ENCODE data around the gene DCST1. TPM values are rescaled to one million over a fixed set of nuclear protein-coding genes. Genes with fewer than 3 reads are reported as not detected.

The DCST1 gene
- total and polyA plus RNA-seq, 2 of the 4 experiments (the other 2 are of a cell fraction): not detected

- no peak for TF ChIP-seq SMC3 (IDR thresholded peaks at IDR 0.05; ENCODE audit: low read depth, low read length)
- no peak for TF ChIP-seq MAZ (IDR thresholded peaks at IDR 0.05; ENCODE audit: borderline replicate concordance, low read depth, low read length)
These were observed 28.3 kb upstream of the DCST1 start (continued) for GRCh38 chr1:155005076-155006011.

- no peak overlapping the region for H3K9ac ChIP-seq (ENCODE audit: low read depth, low read length)
- no peak overlapping the region for H3K4me3 ChIP-seq (ENCODE audit: insufficient read depth, low read depth, low read length)
- peaks cover 14 to 60% of the 10 kb centered on the region in 2 experiments for H3K79me1 ChIP-seq (ENCODE audit: low read depth in 1 of 2, low read length in 2 of 2)
- peaks cover 9% of the 10 kb centered on the region; the same call in 1 of the 2 replicates for H4K20me1 ChIP-seq (ENCODE audit: insufficient read depth, low read length)
- dilution Hi-C loops (cut with HindIII; ENCODE audit: low sequenced_read_pairs, unreplicated experiment) (no loop called here), intact Hi-C loops (cut with micrococcal nuclease) (no loop called here), in situ Hi-C loops (cut with MboI; ENCODE audit: low sequenced_read_pairs) (no loop called here)
- no peak for ATAC-seq (ENCODE audit: low read depth)
- H3K18ac ChIP-seq (ENCODE audit: low read depth, low read length): no peak overlapping the region
- H2AFZ ChIP-seq (replicated peaks; ENCODE audit: low read length, poor library complexity): no peak overlapping the region
- H3K56ac ChIP-seq (ENCODE audit: extremely low read depth, insufficient read depth, low read length): no peak overlapping the region
- no peak overlapping the region for H4K5ac ChIP-seq (ENCODE audit: low read depth, low read length)
- DNase-seq: no peak
- no peak overlapping the region for H3K4ac ChIP-seq (ENCODE audit: low read depth, low read length)
- H3K36me3 ChIP-seq (ENCODE audit: control insufficient read depth, insufficient read depth, low read length): peaks cover 2% of the 10 kb centered on the region
- no peaks in the 10 kb centered on the region for H3K9me3 ChIP-seq (ENCODE audit: control insufficient read depth, insufficient read depth, low read length)
- no TSS peak for BruUV-seq (replicated peaks)
- WGBS, 2 experiments (ENCODE audit: extremely low coverage in 2 of 2, insufficient read length in 1 of 2): 67% methylated on average over 2 of the region's 2 CpGs; no CpG with 5 or more reads in 1 of the 2 experiments
- no peak overlapping the region for H4K91ac ChIP-seq (ENCODE audit: insufficient read depth, low read depth, low read length)
- no peak overlapping the region; the same call in 1 of the 2 replicates for H2AK5ac ChIP-seq (ENCODE audit: low read depth, low read length)
- H3K14ac ChIP-seq (replicated peaks; ENCODE audit: low read depth, low read length): no peak overlapping the region
- no peak overlapping the region for H2BK5ac ChIP-seq (ENCODE audit: low read depth, low read length, poor library complexity, severe bottlenecking)
- H3K9me1 ChIP-seq (ENCODE audit: insufficient read depth, low read length): peaks cover 12% of the 10 kb centered on the region
- CTCF ChIA-PET: interaction anchor here (1.1 kb wide), 1 partner anchor 11 kb away, joined by 4 read pairs; no protein-coding TSS in a partner anchor
- H2BK120ac ChIP-seq (ENCODE audit: low read depth, low read length): no peak overlapping the region
- no peak overlapping the region for H2BK20ac ChIP-seq (ENCODE audit: low read depth, low read length)
- H2BK15ac ChIP-seq (ENCODE audit: low read depth, low read length): no peak overlapping the region
- no peak overlapping the region for H2AK9ac ChIP-seq (replicated peaks; ENCODE audit: low read depth, low read length, poor library complexity)
- no peaks in the 10 kb centered on the region for H3K27me3 ChIP-seq (ENCODE audit: control insufficient read depth, insufficient read depth, low read length)
- H3K4me2 ChIP-seq (ENCODE audit: low read depth, low read length): no peak overlapping the region
- H3K27ac ChIP-seq (ENCODE audit: insufficient read depth, low read length): no peak overlapping the region
- peaks cover 13% of the 10 kb centered on the region for H3K4me1 ChIP-seq (ENCODE audit: control insufficient read depth, insufficient read depth, low read length)
- POLR2A ChIA-PET (ENCODE audit: unreplicated experiment): interaction anchor here (0.6 kb wide), 1 partner anchor 10 kb away, joined by 14 read pairs; no protein-coding TSS in a partner anchor
- no peak overlapping the region for H4K8ac ChIP-seq (ENCODE audit: low read depth in 2 of 2, low read length in 2 of 2)
- no peak overlapping the region for H3K23ac ChIP-seq (ENCODE audit: low read depth, low read length)
- TF ChIP-seq USF2 (IDR thresholded peaks at IDR 0.05; ENCODE audit: low read depth, low read length) (no peak), FOS (IDR thresholded peaks at IDR 0.05; ENCODE audit: low read depth, low read length) (no peak), RFX5 (IDR thresholded peaks at IDR 0.05; ENCODE audit: low read depth, low read length) (no peak), RCOR1 (IDR thresholded peaks at IDR 0.05; ENCODE audit: insufficient replicate concordance, low read length) (no peak), RAD21 (IDR thresholded peaks at IDR 0.05; ENCODE audit: low read length) (no peak), CTCF (conservative IDR thresholded peaks at IDR 0.05; ENCODE audit: low read depth, low read length) (no peak), MAFK (IDR thresholded peaks at IDR 0.05; ENCODE audit: low read depth, low read length) (no peak), CEBPB (IDR thresholded peaks at IDR 0.05; ENCODE audit: low read depth, low read length) (no peak), SMC3 (IDR thresholded peaks at IDR 0.05; ENCODE audit: low read depth, low read length) (no peak)
These were observed 27.0 kb upstream of the DCST1 start for GRCh38 chr1:155006601-155007101.

All from IMR-90 (cell line).